Cardiac septum (tissue), 1 donor: ENCODE data around the gene ARHGAP26. TPM values are rescaled to one million over a fixed set of nuclear protein-coding genes. Genes with fewer than 3 reads are reported as not detected.

Source experiments
- DNase-seq: peaks from one replicate; pipeline ENCODE4 v3.0.0-alpha.2; 2020; ENCODE audit warnings: low spot score
- intact Hi-C: fragments of 100-400 bp; cut with DNase I; formaldehyde crosslinking; loops from one replicate; pipeline ENCODE4 v1.14.0; 2022
- total RNA-seq: library from RNA; stranded (reverse); fragmentation: NEBNext Ultra II Directional; extraction: Animal tissue kit (Norgen Biotek cat#: 25700); gene quantifications from one replicate; pipeline ENCODE4 v1.2.1, GENCODE V29; 2021
- donor health status: DM: no; HTN: no; CAD: no.

ARHGAP26 gene
- total RNA-seq, 1 donor from 2014 or later, result 32.0 TPM

DNA sequence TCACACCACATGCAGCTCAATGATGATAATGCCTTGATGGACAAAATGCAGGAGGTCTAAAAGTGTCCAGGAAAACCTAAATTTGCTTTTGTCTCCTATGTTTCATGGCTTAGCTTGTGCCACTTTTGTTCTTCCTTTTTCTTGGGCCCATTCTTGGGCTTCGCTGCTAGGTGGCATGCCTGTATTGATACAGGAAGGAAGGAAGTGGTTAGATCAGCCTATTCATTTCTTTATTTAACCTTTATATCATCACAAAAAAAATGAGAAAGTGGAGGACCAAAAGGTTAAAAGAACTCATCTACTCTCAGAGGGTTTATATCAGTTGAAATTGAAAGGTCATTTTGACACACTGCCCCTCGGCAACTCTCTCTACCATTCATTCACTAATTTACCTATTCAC lies 260.2 kb downstream of the ARHGAP26 start:
- intact Hi-C loops, result no loop called here
- DNase-seq, result no peak

DNA sequence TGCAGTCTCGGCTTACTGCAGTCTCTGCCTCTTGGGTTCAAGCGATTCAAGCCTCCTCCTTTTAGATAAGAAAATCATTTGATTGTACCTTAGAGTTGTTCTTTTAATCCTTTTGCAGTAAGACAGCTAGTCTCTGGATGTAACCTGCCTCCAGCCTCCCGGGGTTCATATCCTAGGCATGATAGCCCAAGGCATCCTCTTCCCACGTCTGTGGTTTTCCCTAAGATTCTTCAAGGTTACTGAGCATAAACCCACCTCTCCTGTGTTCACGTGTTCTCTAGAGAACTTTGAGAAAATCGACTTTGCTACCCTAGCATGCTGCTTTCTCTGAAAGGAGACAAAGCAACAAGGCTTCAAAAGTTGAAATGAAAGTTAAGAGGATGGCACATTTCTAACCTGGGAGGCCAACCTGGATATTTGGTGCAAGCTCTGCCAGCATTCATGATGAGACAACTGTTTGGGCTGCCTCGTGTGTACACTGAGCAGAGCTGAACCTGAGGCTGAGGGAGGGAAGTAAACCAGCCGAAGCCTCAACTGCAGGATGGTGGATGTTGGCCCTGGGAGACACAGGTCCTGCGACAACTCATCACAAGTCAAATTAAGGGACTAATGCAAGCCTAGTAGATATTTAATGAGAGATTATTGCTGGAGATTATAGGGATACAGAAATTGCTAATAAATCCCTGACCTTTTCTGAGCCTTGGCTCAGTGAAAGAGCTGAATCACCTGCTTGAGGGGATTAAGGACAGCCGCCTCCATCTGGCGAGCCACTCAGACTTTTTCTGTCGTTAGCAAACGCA lies 261.8 kb downstream of the ARHGAP26 start:
- no peak for DNase-seq
- intact Hi-C loops, result no loop called here

DNA sequence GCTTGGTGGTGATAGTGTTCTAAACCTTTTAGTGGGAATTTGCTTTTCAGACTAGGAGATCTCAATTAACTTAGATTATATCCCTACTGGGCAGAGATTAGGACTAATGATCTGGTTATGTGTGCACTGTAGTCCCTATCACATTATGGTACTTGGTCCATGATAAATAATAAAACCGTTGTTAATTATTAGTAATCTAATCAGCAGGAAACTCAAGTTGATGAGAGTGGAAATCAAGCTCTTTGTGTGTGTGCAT lies 262.3 kb downstream of the ARHGAP26 start:
- intact Hi-C loops, result no loop called here
- no peak for DNase-seq

DNA sequence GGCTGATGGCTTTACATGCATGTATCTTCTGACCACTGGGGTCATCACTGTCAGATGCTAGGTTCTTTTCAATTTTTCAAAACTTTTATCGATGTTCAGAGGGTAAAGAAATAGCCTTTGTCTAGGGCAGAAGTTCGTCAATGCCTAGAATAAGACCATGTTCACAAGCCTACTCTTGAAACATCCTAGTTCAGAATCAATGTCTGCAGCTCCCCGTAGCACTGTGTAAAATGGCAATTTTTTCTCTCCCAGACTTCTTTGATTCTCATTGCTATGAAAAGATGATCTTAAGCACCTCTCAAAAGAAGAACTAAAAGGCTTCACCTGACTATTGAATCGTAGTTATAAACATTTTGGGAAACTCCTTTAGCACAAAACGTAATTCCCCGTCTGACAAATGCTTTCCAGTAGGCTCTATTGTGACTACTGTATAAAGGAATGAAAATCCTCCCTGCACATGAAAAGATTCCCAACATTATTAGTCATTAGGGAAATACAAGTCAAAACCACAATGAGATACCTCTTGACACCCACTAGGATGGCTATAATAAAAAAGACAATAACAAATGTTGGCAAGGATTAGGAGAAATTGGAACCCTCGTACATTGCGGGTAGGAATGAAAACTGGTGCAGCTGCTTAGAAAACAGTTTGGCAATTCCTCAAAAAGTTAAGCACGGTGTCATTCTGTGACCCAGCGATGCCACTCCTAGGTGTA lies 263.5 kb downstream of the ARHGAP26 start:
- intact Hi-C loops, result no loop called here
- no peak for DNase-seq

GRCh38 chr5:143036146-143036927 lies 266.2 kb downstream of the ARHGAP26 start:
- no peak for DNase-seq
- intact Hi-C loops, result no loop called here

- intact Hi-C loops, result no loop called here
- no peak for DNase-seq
These were observed 266.9 kb downstream of the ARHGAP26 start for GRCh38 chr5:143037071-143037470.

- no peak for DNase-seq
- intact Hi-C loops, result no loop called here
These were observed 267.5 kb downstream of the ARHGAP26 start for GRCh38 chr5:143037708-143038107.

GRCh38 chr5:143040622-143041021 lies 270.4 kb downstream of the ARHGAP26 start:
- no peak for DNase-seq
- intact Hi-C loops, result no loop called here

- DNase-seq, result no peak
- intact Hi-C loops, result no loop called here
These were observed 271.3 kb downstream of the ARHGAP26 start for GRCh38 chr5:143041461-143041860.

DNA sequence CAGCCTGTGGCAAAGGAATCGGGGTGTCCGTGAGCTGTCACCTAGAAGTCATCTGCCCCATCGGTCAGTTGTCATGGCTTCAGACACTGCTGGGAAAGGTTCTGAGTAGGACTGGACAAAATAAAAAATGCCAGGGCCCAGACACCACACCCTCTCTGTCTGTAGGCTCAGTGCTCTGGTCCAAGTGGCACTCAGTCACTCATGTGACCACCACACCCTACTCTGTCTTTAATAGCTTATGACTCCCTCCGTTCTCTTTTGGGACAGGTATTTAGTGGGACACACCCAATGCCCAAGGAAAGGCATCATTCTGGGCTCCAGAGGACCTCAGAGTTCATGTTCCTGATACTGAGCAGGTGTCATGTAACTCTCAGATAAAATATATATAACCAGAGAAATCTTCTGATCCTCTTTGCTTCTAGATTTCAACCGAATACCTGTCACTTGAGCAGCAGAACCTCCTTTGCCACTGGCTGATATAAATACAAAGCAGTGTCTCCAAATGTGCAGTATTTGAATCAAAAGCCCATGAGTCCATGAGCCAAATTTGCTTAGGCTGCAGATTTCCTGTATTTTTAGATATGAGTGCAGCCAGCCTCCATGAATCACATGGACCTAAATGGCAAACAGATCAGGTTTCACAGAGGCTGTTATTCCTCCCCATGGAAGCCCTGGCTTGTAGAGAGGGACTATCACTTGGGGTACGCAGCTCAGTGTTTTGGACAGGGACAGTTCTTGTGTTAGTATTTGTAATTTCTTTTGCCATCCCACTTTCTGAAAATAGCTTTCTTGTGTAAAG lies 272.0 kb downstream of the ARHGAP26 start:
- intact Hi-C loops, result loop anchor here (2.0 kb wide), 1 partner anchor 17 kb away; no protein-coding TSS in a partner anchor
- no peak for DNase-seq

DNA sequence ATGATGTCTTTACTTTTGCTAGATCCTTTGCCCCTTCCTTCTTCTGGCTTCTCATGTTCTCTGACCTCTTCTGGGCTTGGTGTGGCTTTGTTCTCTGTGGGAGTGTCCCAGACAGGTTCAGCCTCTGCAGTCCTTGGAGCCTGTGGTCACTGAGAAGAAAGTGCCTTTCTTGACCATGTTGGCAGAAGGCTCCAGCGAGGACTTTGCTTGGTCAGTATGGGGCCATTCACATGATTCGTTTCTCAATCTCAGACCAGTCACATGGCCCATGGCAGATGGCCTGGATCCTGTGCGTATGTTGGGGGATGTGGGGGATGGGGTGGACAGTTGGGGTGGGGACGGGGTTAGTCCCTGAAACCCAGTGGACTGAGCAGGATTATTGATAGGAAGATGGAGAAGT lies 274.1 kb downstream of the ARHGAP26 start:
- no peak for DNase-seq
- intact Hi-C loops, result no loop called here

- intact Hi-C loops, result no loop called here
- DNase-seq, result no peak
These were observed 274.9 kb downstream of the ARHGAP26 start for GRCh38 chr5:143045062-143045461.

GRCh38 chr5:143046314-143046713 lies 276.1 kb downstream of the ARHGAP26 start:
- intact Hi-C loops, result no loop called here
- no peak for DNase-seq

DNA sequence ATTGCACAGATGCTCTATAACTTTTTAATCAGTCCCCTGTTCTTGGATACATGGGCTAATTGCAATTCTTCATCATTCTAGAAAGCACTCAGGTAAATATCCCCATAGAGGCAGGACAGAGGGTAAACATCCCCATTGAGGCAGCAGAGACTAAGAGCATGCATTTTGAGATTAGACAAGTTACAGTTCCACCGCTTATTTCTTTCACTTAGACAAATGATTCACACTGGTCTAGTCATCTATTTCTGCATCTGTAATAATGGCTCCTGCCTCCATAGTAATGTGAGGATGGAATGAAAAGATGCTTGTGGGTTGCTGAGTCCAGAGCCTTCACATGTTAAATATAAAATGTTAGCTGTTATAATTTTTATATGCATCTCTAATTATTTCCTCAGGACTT lies 276.9 kb downstream of the ARHGAP26 start:
- DNase-seq, result no peak
- intact Hi-C loops, result no loop called here

DNA sequence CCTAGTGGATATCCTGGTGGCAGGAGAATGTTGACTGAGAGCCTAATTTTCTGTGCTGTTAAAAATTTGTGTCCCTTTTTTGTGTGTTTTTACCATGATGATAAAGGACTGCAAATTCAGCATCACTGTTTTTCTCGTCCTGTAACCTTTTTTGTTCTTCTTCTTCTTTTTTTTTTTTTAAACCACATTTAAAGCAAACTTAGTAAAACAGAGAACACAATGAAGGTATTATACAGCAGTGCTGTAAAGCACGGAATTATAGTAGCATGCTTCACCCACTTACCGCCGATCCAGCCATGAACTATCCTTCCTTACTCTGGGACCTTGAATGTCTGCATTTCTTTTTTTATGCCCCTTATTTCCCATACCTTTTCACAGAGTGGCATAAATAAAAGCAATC lies 280.0 kb downstream of the ARHGAP26 start:
- DNase-seq, result no peak
- intact Hi-C loops, result no loop called here

- intact Hi-C loops, result no loop called here
- DNase-seq, result no peak
These were observed 281.3 kb downstream of the ARHGAP26 start for GRCh38 chr5:143051244-143052058.

- intact Hi-C loops, result no loop called here
- DNase-seq, result no peak
These were observed 282.9 kb downstream of the ARHGAP26 start for GRCh38 chr5:143052967-143053682.

- DNase-seq, result no peak
- intact Hi-C loops, result no loop called here
These were observed 283.6 kb downstream of the ARHGAP26 start for GRCh38 chr5:143053780-143054179.
